A549 (cell line): ENCODE measurements around the gene DCLK1. TPM values are rescaled to one million over a fixed set of nuclear protein-coding genes. Genes with fewer than 3 reads are reported as not detected.

Experiments
- ATAC-seq, 2 experiments: fragments of 200-7000 bp in 1 of 2; fragments of >200 bp in 1 of 2; cut with Nextera tagmentation in 1 of 2; cut with Tn5 transposase in 1 of 2; 3 replicates each; pipeline versions ENCODE4 v1.8.0 to v1.9.1; 2018 to 2020; ENCODE audit warnings: mild to moderate bottlenecking in 1 of 2, moderate library complexity in 1 of 2
- CTCF ChIA-PET: fragments of 300-600 bp; sonication (Branson Sonifier 250); formaldehyde crosslinking; extraction: SDS; loops from one replicate; lab custom pipeline; 2021; ENCODE audit warnings: antibody characterized with exemption, inconsistent platforms; lab: Yijun Ruan, JAX
- POLR2A ChIA-PET: fragments of 350-600 bp; formaldehyde crosslinking; extraction: SDS; loops from one replicate; lab custom pipeline; 2021; ENCODE audit warnings: antibody characterized with exemption, inconsistent platforms; lab: Yijun Ruan, JAX
- DNase-seq, 2 experiments: peaks; one replicate each; pipeline versions ENCODE4 v3.0.0 to v3.0.0-alpha.2; 2011 to 2016; ENCODE audit warnings: low read depth in 1 of 2, low spot score in 1 of 2
- FAIRE-seq: peaks from 2 replicates; lab custom pipeline; 2011; peaks lifted over from hg19 to GRCh38; lab: Jason Lieb, UNC
- H3K27ac ChIP-seq, 2 experiments: fragments of >200 bp; sonication (Bioruptor Twin); formaldehyde crosslinking; 3 replicates each; pipeline ENCODE4 v1.5.1; 2016 to 2017
- H3K4me1 ChIP-seq: fragments of >200 bp; sonication (Bioruptor Twin); formaldehyde crosslinking; 3 replicates; pipeline ENCODE4 v1.6.1; 2016
- H3K4me2 ChIP-seq: fragments of >200 bp; sonication (Bioruptor Twin); formaldehyde crosslinking; 3 replicates; pipeline ENCODE4 v1.6.1; 2016
- H3K4me3 ChIP-seq: fragments of >200 bp; sonication (Bioruptor Twin); formaldehyde crosslinking; 3 replicates; pipeline ENCODE4 v1.5.1; 2016
- H3K9me3 ChIP-seq: fragments of >200 bp; sonication (Bioruptor Twin); formaldehyde crosslinking; 3 replicates; pipeline ENCODE4 v1.6.1; 2016
- ATOH8 ChIP-seq: fragments of 250-450 bp; sonication (Bioruptor Pico); IDR thresholded peaks from 2 replicates; pipeline ENCODE4 v1.5.0; 2020; ENCODE audit warnings: low read depth, mild to moderate bottlenecking, moderate library complexity
- BCL3 ChIP-seq: fragments of >200 bp; sonication (Bioruptor Twin); formaldehyde crosslinking; IDR thresholded peaks from 3 replicates; pipeline ENCODE4 v1.6.1; 2016
- BHLHE40 ChIP-seq: IDR thresholded peaks from 2 replicates; pipeline ENCODE4 v1.6.1; 2012; ENCODE audit warnings: low read depth, low read length, inconsistent platforms
- CBX2 ChIP-seq: fragments of 200-600 bp; sonication (generic); IDR thresholded peaks from 2 replicates; pipeline ENCODE4 v1.6.1; 2016; ENCODE audit warnings: low read depth, mild to moderate bottlenecking, borderline replicate concordance
- CTCF ChIP-seq: fragments of >200 bp; sonication (Bioruptor Twin); formaldehyde crosslinking; IDR thresholded peaks from 3 replicates; pipeline ENCODE4 v1.5.1; 2016
- E2F6 ChIP-seq: IDR thresholded peaks from 2 replicates; pipeline ENCODE4 v1.6.1; 2012; ENCODE audit warnings: low read depth, borderline replicate concordance
- EP300 ChIP-seq, 2 experiments: fragments of >200 bp; sonication (Bioruptor Twin); formaldehyde crosslinking; IDR thresholded peaks; 2 replicates in 1 of 2; 3 replicates in 1 of 2; pipeline ENCODE4 v1.6.1; 2016 to 2017
- GATA3 ChIP-seq: IDR thresholded peaks from 2 replicates; pipeline ENCODE4 v1.6.1; 2012; ENCODE audit warnings: borderline replicate concordance
- HMGXB4 ChIP-seq: fragments of 250-450 bp; sonication (Bioruptor Pico); IDR thresholded peaks from 2 replicates; pipeline ENCODE4 v1.5.0; 2021; ENCODE audit warnings: mild to moderate bottlenecking, moderate library complexity, borderline replicate concordance
- HOXA7 ChIP-seq: fragments of 250-450 bp; sonication (Bioruptor Pico); IDR thresholded peaks from 2 replicates; pipeline ENCODE4 v1.5.0; 2020; ENCODE audit warnings: mild to moderate bottlenecking, moderate library complexity
- HOXB13 ChIP-seq: fragments of 250-450 bp; sonication (Bioruptor Pico); IDR thresholded peaks from 2 replicates; pipeline ENCODE4 v1.5.0; 2020; ENCODE audit warnings: low read depth, mild to moderate bottlenecking, moderate library complexity
- MAFK ChIP-seq: fragments of 450-650 bp; IDR thresholded peaks from 2 replicates; pipeline ENCODE4 v1.6.1; 2014; ENCODE audit not compliant: partially characterized antibody
- NPAS2 ChIP-seq: fragments of 250-450 bp; sonication (Bioruptor Pico); IDR thresholded peaks from 2 replicates; pipeline ENCODE4 v1.8.0; 2022; ENCODE audit warnings: mild to moderate bottlenecking, moderate library complexity, borderline replicate concordance
- PBX3 ChIP-seq: IDR thresholded peaks from 2 replicates; pipeline ENCODE4 v1.6.1; 2012
- PHF8 ChIP-seq: fragments of 200-600 bp; sonication (generic); IDR thresholded peaks from 2 replicates; pipeline ENCODE4 v1.6.1; 2016; ENCODE audit warnings: low read depth, mild to moderate bottlenecking, antibody characterized with exemption, moderate library complexity, borderline replicate concordance
- POLR2AphosphoS2 ChIP-seq: conservative IDR thresholded peaks from 2 replicates; pipeline ENCODE4 v1.6.1; 2012; ENCODE audit warnings: low read length, improper control_type of control experiment, inconsistent platforms
- RAD21 ChIP-seq, 2 experiments: fragments of >200 bp in 1 of 2; sonication (Bioruptor Twin) in 1 of 2; formaldehyde crosslinking in 1 of 2; IDR thresholded peaks in 1 of 2; conservative IDR thresholded peaks in 1 of 2; 2 replicates in 1 of 2; 3 replicates in 1 of 2; pipeline ENCODE4 v1.6.1; 2012 to 2018; ENCODE audit warnings: inconsistent platforms in 1 of 2
- RARB ChIP-seq: fragments of 250-450 bp; sonication (Bioruptor Pico); IDR thresholded peaks from 2 replicates; pipeline ENCODE4 v1.8.0; 2021; ENCODE audit warnings: mild to moderate bottlenecking, moderate library complexity
- RCOR1 ChIP-seq: fragments of 150-350 bp; IDR thresholded peaks from 2 replicates; pipeline ENCODE4 v1.6.1; 2014; ENCODE audit warnings: antibody characterized with exemption, low read length, low read depth
- RFX5 ChIP-seq: fragments of 450-650 bp; IDR thresholded peaks from 2 replicates; pipeline ENCODE4 v1.7.1; 2014; ENCODE audit warnings: antibody characterized with exemption, mild to moderate bottlenecking, moderate library complexity
- ZNF302 ChIP-seq: fragments of 250-450 bp; sonication (Bioruptor Pico); IDR thresholded peaks from 2 replicates; pipeline ENCODE4 v1.9.0; 2021; ENCODE audit warnings: inconsistent platforms, mild to moderate bottlenecking, moderate library complexity
- WGBS: methylation state at CpG from one replicate; pipeline ENCODE4 v1.1.6; 2017; ENCODE audit errors: missing lambda C conversion rate; 5-methylcytosine and 5-hydroxymethylcytosine counted together
- polyA plus RNA-seq, 4 experiments: library from polyadenylated mRNA; depleted of rRNA in 3 of 4; stranded (reverse); fragments of >200 nt; fragmentation: RNase III in 1 of 4; extraction: RNeasy Plus Mini Kit Qiagen cat#74134 plus additional on column Dnase treatment in 1 of 4; gene quantifications; 2 replicates in 3 of 4; 3 replicates in 1 of 4; pipeline ENCODE4 v1.2.3, GENCODE V29; 2011 to 2017

The DCLK1 gene
- polyA plus RNA-seq, 2 of the 4 experiments (the other 2 are of a cell fraction): 0.13 to 0.21 TPM

GRCh38 chr13:35987572-35988513 lies 143.3 kb downstream of the DCLK1 start:
- ChIA-PET CTCF (interaction anchor here (0.8 to 2.4 kb wide), 3 partner anchors 8 to 288 kb away, joined by 3 to 7 read pairs (median 3); no protein-coding TSS in a partner anchor), POLR2A (no interaction called here)
- FAIRE-seq (no peak), DNase-seq (no peak), ATAC-seq (no peak)
- no peak for TF ChIP-seq NPAS2 (CRISPR knock-in tag)
- no peak for TF ChIP-seq RCOR1
- TF ChIP-seq PHF8: no peak
- Histone ChIP-seq H3K4me1 (no peaks in the 10 kb centered on the region), H3K4me3 (no peak overlapping the region), H3K4me2 (no peak overlapping the region), H3K9me3 (no peaks in the 10 kb centered on the region), H3K27ac (no peak overlapping the region)
- WGBS: 24% methylated on average over 7 of the region's 19 CpGs

GRCh38 chr13:35984776-35985453 lies 146.3 kb downstream of the DCLK1 start:
- ChIA-PET POLR2A (no interaction called here), CTCF (no interaction called here)
- 45% methylated on average over 9 of the region's 10 CpGs for WGBS
- Histone ChIP-seq H3K27ac (no peak overlapping the region), H3K4me3 (no peak overlapping the region), H3K4me2 (no peak overlapping the region), H3K9me3 (no peaks in the 10 kb centered on the region), H3K4me1 (no peaks in the 10 kb centered on the region)
- ATAC-seq: no peak
- DNase-seq: no peak
- TF ChIP-seq GATA3 (no peak), PBX3 (no peak)
- FAIRE-seq: no peak

GRCh38 chr13:35984287-35984686 lies 146.9 kb downstream of the DCLK1 start:
- no peak for DNase-seq
- no peak for FAIRE-seq
- 47% methylated on average over 3 of the region's 3 CpGs for WGBS
- H3K9me3 ChIP-seq: no peaks in the 10 kb centered on the region
- no peak overlapping the region for H3K27ac ChIP-seq
- no peak overlapping the region for H3K4me2 ChIP-seq
- H3K4me1 ChIP-seq: no peaks in the 10 kb centered on the region
- CTCF ChIA-PET: no interaction called here
- no peak overlapping the region for H3K4me3 ChIP-seq
- ATAC-seq: no peak; a peak in 1 of 6 replicates
- POLR2A ChIA-PET: no interaction called here
- no peak for TF ChIP-seq CBX2
- TF ChIP-seq MAFK: no peak
- no peak for TF ChIP-seq PHF8
- no peak for TF ChIP-seq E2F6
- TF ChIP-seq BHLHE40: no peak
- TF ChIP-seq HMGXB4 (CRISPR knock-in tag): no peak
- TF ChIP-seq POLR2AphosphoS2: no peak
- no peak for TF ChIP-seq RAD21 (conservative IDR thresholded peaks at IDR 0.05 in 1 of 2, IDR thresholded peaks at IDR 0.05 in 1 of 2)
- no peak for TF ChIP-seq HOXA7 (CRISPR knock-in tag)
- no peak for TF ChIP-seq CTCF
- TF ChIP-seq ATOH8 (CRISPR knock-in tag): no peak
- TF ChIP-seq EP300 (IDR thresholded peaks at IDR 0.05): no peak
- TF ChIP-seq RCOR1: no peak
- no peak for TF ChIP-seq ZNF302 (CRISPR knock-in tag)
- no peak for TF ChIP-seq RFX5
- TF ChIP-seq HOXB13 (CRISPR knock-in tag): no peak
- TF ChIP-seq RARB (CRISPR knock-in tag): no peak
- no peak for TF ChIP-seq BCL3
